ENCODE data around the gene PICK1.

PICK1 gene

DNA sequence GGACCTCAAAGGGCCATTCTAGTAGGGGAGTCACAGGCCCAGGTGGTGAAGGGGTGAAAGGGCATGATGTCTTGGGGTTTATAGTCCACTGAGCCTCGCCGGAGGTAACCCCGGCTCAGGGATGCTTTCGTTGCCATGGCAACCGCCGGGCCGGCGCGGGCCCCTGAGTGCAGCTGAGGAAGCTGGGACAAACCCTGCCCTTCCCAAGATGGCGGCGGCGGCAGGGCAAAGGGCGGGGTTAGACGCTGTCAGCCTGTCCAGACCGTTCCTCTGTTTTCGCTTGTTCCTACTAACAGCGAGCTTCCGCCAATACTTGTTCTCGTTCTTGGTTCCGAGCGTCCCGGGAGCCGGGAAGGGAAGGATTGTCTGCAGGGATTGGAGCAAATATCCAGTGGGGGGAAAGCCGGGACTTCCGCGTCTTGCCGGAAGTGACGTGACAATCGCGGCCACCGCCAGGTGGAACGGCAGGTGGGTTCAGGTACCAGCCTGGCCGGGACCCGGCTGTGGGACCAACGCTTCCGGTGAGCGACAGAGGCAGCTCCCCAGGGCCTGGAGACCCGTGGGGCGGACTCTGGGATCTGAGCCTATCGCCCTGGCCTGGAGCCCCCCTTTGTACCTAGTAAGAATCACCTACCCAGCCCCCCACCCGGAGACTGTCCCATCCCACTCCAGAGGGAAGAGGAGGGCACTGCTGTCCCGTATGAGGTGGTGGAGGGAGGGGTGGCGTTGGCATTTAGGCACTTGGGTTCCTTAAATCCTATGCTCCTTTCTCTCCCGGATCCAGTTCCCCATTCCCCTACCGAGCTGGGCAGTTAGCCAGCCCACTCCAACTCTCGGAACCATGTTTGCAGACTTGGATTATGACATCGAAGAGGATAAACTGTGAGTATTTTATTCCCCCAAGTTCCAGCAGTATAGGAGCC, at the start of gene PICK1:
Gene PICK1 (plus strand): TSS at position 436 of the 923 bp plus-strand sequence. CDS start 406 bp downstream, at position 842.
- DNase-seq = peak; percentile 86 to 94 (median 92)

- DNase-seq = no peak
Observed at GRCh38 chr22:38009000-38009806, 48.0 kb upstream of the PICK1 start.

- DNase-seq = no peak
Observed at GRCh38 chr22:38012604-38013072, 44.6 kb upstream of the PICK1 start.

- DNase-seq = no peak
Observed at GRCh38 chr22:38014083-38014482, 43.1 kb upstream of the PICK1 start.

GRCh38 chr22:38016182-38017151, 40.7 kb upstream of the PICK1 start:
- DNase-seq = no peak

GRCh38 chr22:38017272-38017920, 39.8 kb upstream of the PICK1 start:
- no peak for DNase-seq

DNA sequence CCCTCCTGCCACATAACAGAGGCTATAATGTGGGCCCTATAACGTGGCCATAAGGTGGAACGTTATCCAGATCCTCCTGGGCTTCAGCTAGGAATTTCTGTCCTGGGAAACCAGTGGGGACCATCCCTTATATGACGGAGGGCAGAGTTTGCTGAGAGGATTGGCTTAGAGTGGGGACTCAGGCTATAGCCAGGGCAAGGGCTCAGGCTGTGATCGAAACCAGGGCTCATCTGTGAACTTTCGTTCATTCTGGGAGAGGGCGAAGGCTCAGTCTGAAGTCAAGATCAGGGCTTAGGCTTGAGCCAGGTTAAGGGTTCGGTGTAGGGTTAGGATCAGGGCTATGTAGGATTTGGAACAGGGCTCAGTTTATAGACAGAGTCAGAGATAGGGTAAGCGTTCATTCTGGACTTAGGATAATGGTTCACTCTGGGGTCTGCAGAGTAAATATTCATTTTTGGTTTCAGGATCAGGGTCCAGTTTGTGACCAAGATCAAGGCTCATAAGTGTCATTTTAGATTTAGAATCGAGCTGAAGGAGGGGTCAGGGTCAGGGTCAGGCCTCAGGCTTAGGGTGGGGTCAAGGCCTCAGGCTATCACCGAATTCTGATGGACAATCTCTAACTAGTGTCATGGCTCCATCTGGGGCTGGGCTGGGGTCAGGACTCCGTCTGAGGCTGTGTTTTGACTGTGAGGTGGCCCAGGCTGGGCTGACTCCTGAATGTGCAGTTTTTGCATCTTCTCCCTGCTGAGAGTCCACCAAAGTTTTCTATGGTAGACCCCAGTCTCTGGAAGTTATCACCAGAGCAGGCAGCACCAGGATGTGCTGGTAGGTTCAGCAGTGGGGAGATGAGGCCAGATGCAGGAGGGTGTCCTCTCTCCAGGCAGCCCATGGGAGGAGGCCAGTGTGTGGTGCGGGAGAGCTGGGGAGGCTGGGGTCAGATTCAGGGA, 39.0 kb upstream of the PICK1 start:
- no peak for DNase-seq

DNA sequence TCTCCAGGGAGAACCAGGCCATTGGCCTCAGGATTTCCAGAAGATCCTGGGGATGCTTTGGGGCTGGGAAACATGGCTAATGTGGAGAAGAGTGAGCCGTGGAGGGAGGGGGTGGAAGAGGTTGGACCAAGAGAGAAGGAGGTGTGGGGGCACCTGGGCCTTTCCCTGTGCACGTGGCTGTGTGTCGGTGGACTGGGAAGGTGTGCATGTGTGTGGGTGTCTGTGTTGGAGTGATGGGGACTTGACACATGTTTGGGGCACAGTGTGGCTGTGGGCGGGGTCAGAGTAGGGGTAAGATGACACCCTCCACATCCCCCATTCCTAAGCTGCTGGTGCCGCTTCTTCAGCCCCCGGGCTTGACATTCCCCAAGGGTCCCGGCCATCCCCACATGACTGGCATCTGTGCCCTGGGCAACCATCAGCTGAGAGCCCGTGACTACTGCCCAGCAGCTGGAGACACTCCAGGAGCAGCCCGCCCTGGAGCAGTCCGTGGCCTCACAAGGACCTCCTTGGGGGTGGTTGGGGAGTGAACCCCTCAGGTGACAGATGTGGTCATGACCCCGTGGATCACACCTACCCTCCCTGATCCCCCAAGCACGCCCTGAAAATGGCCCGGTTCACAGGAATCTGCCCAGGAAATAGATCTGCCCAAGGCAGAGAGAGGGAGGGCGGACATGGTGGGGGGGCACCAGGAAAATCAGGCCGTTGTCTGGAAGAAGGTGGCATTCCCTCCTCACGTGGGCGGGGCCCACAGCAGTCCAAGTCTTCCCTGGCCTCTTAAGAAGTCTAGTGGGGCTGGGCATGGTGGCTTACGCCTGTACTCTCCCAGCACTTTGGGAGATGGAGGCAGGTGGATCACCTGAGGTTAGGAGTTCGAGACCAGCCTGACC, 38.0 kb upstream of the PICK1 start:
- DNase-seq = no peak

DNA sequence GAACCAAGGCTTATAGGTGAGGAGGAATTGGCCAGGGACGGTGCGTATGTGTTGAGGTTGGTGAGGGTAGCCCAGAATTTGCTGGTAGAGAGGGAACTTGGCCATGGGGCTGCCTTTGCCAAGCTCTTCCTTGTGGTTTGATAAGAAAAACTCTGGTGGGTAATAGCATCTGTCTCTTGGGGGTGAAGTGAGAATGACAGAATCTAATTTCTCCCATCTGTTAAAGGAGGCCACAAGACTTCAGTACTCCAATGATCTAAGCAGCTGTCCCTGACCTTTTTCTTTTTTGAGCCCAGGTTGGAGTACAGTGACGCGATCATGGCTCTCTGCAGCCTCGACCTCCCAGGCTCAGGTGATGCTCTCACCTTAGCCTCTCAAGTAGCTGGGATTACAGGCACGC, 36.0 kb upstream of the PICK1 start:
- DNase-seq = no peak

DNA sequence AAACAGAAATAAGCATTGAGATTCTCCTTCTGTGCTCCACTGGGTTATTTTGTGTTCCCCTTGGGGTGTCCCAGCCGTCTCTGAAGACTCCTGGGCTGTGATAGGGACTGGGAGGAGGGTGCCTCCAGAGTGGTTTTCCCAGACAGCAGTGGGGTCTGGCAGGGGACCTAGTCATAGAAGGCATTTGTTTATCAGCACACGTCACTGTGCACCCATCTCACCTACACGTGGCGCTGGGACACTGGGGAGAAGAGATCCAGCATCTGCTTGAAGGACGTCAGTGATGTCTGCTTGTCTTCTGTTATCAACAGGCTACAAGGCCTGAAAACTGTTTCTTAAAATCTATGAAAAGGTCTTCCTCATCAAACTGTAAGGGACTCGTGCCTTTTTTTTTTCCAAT, 34.2 kb upstream of the PICK1 start:
- DNase-seq = no peak

GRCh38 chr22:38025514-38025913, 31.7 kb upstream of the PICK1 start:
- DNase-seq = no peak

GRCh38 chr22:38026130-38027111, 30.8 kb upstream of the PICK1 start:
- DNase-seq = no peak

DNA sequence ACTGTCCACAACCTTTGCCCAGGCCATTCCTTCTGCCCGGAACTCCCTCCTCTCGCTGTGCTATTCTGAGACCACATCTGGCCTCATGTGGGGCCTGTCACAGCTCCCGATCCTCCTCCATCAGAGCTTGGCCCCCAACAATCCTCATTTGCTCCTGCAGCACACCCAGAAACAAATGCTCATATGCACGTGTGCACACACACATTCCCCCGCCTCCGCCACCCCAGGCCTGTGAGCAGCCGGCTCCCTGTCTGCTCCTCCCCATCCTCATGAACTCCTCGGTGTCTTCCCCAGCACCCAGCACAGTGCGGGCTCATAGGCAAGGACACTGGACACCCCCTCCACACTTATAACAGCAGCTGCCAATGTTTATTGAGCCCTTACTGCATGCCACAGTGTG, 29.7 kb upstream of the PICK1 start:
- DNase-seq = no peak

DNA sequence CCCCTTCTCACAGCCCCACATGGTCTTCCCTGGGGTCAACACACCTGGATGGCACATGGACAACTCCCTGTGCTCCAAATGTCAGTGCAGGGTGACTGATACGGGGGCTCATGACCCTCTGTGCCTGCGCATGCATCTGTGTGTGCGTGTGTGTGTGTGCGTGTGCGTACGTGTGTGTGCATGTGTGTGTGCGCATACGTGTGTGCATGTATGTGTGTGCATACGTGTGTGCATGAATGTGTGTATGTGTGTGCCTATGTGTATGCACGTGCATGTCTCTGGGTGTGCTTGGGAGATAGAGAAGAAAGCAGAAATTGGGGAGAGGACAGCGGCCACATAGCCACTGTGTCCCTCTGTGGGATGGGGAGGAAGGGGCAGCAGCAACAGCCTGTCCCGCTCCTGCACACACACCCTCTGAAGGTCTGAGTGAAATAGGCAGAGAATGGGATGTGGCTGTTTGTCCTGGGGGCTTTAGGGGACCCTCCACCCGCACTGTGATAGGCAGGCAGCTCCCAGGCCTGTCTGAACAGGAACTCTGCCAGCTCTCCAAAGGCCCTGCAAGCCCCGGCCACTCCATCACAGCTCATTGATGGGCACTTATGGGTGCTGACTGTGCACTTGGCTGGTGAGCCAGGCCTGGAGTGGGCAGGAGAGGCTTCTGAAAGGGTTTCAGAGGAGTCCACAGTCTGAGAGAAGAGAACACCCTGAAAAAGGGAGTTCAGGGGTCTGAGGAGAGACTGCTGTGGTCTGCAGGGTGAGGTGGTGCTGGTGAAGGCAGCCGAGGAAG, 28.7 kb upstream of the PICK1 start:
- peak in 1 of 3 experiments; percentile 20 for DNase-seq

DNA sequence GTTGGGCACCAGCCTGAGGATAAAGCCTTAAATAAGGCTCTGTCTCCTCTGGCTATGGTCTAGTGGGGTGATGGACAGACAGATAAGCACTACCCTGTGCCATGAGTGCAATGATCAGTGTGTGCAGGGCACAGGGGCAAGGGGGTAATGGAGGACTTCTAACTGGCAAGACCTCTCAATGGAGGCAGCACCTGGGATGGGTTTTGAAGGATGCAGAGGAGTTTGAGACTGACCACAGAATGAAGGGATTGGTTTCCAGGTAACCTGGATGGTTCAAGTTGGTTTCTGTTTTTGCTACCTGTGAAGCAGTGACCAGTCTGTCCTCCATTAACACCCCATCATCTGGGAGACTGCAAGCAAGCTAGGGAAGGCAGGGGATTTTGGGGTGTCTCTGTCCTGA, 27.8 kb upstream of the PICK1 start:
- DNase-seq = no peak

DNA sequence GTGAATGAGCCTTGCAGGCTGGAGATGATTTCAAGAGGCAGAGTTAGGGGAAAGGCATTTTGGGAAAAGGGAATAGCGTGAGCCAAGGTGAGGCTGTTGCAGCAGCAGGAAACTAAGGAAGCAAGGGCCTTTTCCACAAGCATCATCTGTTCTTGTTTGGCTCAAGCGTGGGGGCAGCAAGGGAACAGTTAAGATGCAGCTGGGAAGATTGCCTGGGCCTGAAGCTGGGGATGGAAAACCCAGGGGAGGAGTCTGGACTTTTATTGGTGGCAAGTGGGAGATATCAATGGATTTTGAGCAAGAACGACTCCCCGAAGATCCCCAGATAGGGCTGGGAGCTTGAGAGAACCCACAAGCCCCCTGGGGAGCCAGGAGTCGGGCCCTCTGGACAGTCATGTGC, 27.3 kb upstream of the PICK1 start:
- no peak for DNase-seq

- no peak for DNase-seq
Observed at GRCh38 chr22:38030311-38031133, 26.7 kb upstream of the PICK1 start.
